ENCODE measurements around the gene UCKL1.
"Not testable (repeated sequence)": the region's sequence is repeated elsewhere in the genome, so short reads cannot be mapped to it uniquely, and the experiment has no call there.

Gene UCKL1

GRCh38 chr20:63955827-63956663 is at the start of gene UCKL1:
UCKL1 (minus strand) TSS chr20:63956416; CDS start chr20:63956372, 44 bp downstream.
- peak; percentile 82 for DNase-seq (ENCODE audit: low read depth)

GRCh38 chr20:64005394-64005793 is 49.2 kb upstream of the UCKL1 start:
- DNase-seq (ENCODE audit: low read depth), result no peak

- DNase-seq (ENCODE audit: low read depth), result no peak
These were observed 47.9 kb upstream of the UCKL1 start for GRCh38 chr20:64003960-64004725.

GRCh38 chr20:64001607-64002011 is 45.4 kb upstream of the UCKL1 start:
- no peak for DNase-seq (ENCODE audit: low read depth)

- no peak for DNase-seq (ENCODE audit: low read depth)
These were observed 44.7 kb upstream of the UCKL1 start for GRCh38 chr20:64000906-64001305.

- DNase-seq (ENCODE audit: low read depth), result no peak
These were observed 26.7 kb upstream of the UCKL1 start for GRCh38 chr20:63982937-63983336.

- DNase-seq (ENCODE audit: low read depth), result peak; percentile 90
These were observed 24.9 kb upstream of the UCKL1 start, which contains the start of gene PRPF6 for GRCh38 chr20:63980806-63981728. PRPF6 (plus strand) TSS chr20:63981132; CDS start chr20:63981246, 114 bp downstream.

- peak; percentile 40 for DNase-seq (ENCODE audit: low read depth)
These were observed 24.1 kb upstream of the UCKL1 start for GRCh38 chr20:63980317-63980805.

GRCh38 chr20:63979557-63980316 is 23.5 kb upstream of the UCKL1 start, which contains the start of gene SAMD10:
SAMD10 (minus strand) TSS chr20:63979642; CDS start chr20:63979467, 175 bp downstream.
- DNase-seq (ENCODE audit: low read depth), result peak; percentile 58

- no peak for DNase-seq (ENCODE audit: low read depth)
These were observed 23.0 kb upstream of the UCKL1 start for GRCh38 chr20:63979229-63979556.

GRCh38 chr20:63978319-63979228 is 22.4 kb upstream of the UCKL1 start:
- DNase-seq (ENCODE audit: low read depth), result peak; percentile 40

- DNase-seq (ENCODE audit: low read depth), result peak; percentile 28
These were observed 21.6 kb upstream of the UCKL1 start for GRCh38 chr20:63977739-63978276.

- no peak for DNase-seq (ENCODE audit: low read depth)
These were observed 20.9 kb upstream of the UCKL1 start for GRCh38 chr20:63976980-63977738.

- DNase-seq (ENCODE audit: low read depth), result not testable (repeated sequence)
These were observed 20.3 kb upstream of the UCKL1 start for GRCh38 chr20:63976511-63976910.

GRCh38 chr20:63974402-63975200 is 18.4 kb upstream of the UCKL1 start:
- no peak for DNase-seq (ENCODE audit: low read depth)

- peak; percentile 50 for DNase-seq (ENCODE audit: low read depth)
These were observed 17.6 kb upstream of the UCKL1 start for GRCh38 chr20:63973636-63974401.

GRCh38 chr20:63973160-63973479 is 16.9 kb upstream of the UCKL1 start:
- no peak for DNase-seq (ENCODE audit: low read depth)

Data from T-helper 22 cell (primary cell).